Mesothelial cell of epicardium (in vitro differentiated cells): Measurements from ENCODE around the gene ADD2. TPM values are rescaled to one million over a fixed set of nuclear protein-coding genes. Genes with fewer than 3 reads are reported as not detected.
"Not testable (repeated sequence)": the region's sequence is repeated elsewhere in the genome, so short reads cannot be mapped to it uniquely, and the experiment has no call there.

ENCODE experiments used
- DNase-seq, 2 experiments: peaks; one replicate each; pipeline ENCODE4 v3.0.0; 2021; ENCODE audit warnings: low spot score in 2 of 2; ENCODE audit not compliant: unreplicated experiment in 2 of 2
- H3K27ac Mint-ChIP-seq: 2 replicates; pipeline ENCODE4 v1.8.0; 2021; ENCODE audit warnings: mixed read lengths
- H3K27me3 Mint-ChIP-seq: 2 replicates; pipeline ENCODE4 v1.8.0; 2021; ENCODE audit warnings: low read depth, mixed read lengths
- H3K36me3 Mint-ChIP-seq: 2 replicates; pipeline ENCODE4 v1.8.0; 2021; ENCODE audit warnings: mixed read lengths
- H3K4me1 Mint-ChIP-seq: 2 replicates; pipeline ENCODE4 v1.8.0; 2021; ENCODE audit warnings: mixed read lengths
- H3K4me3 Mint-ChIP-seq: 2 replicates; pipeline ENCODE4 v1.8.0; 2021; ENCODE audit warnings: mild to moderate bottlenecking, moderate library complexity, mixed read lengths
- H3K9me3 Mint-ChIP-seq: 2 replicates; pipeline ENCODE4 v1.8.0; 2021; ENCODE audit warnings: mixed read lengths
- CTCF ChIP-seq: fragments of 200-600 bp; sonication (generic); IDR thresholded peaks from one replicate; pipeline ENCODE4 v1.5.0; 2021; ENCODE audit warnings: antibody characterized with exemption; ENCODE audit not compliant: unreplicated experiment
- total RNA-seq: library from RNA; stranded (reverse); gene quantifications from 3 replicates; pipeline ENCODE4 v1.2.1, GENCODE V29; 2021

The ADD2 gene
- total RNA-seq, 1 donor from 2014 or later = 1.3 TPM

- no peak overlapping the region for H3K27ac Mint-ChIP-seq
- no peak overlapping the region for H3K4me3 Mint-ChIP-seq
- no peak for DNase-seq
- no peak for TF ChIP-seq CTCF
- peaks cover 43% of the 10 kb centered on the region for H3K27me3 Mint-ChIP-seq
- no peaks in the 10 kb centered on the region for H3K9me3 Mint-ChIP-seq
- peaks cover 13% of the 10 kb centered on the region for H3K4me1 Mint-ChIP-seq
- H3K36me3 Mint-ChIP-seq = no peaks in the 10 kb centered on the region
Observed at GRCh38 chr2:70626254-70626990, 141.6 kb downstream of the ADD2 start.

- not testable (repeated sequence) for H3K4me3 Mint-ChIP-seq, H3K4me1 Mint-ChIP-seq, H3K36me3 Mint-ChIP-seq, H3K9me3 Mint-ChIP-seq, DNase-seq, H3K27ac Mint-ChIP-seq
- H3K27me3 Mint-ChIP-seq = peaks cover 46% of the 10 kb centered on the region
Observed at GRCh38 chr2:70621536-70621935, 146.5 kb downstream of the ADD2 start.

DNA sequence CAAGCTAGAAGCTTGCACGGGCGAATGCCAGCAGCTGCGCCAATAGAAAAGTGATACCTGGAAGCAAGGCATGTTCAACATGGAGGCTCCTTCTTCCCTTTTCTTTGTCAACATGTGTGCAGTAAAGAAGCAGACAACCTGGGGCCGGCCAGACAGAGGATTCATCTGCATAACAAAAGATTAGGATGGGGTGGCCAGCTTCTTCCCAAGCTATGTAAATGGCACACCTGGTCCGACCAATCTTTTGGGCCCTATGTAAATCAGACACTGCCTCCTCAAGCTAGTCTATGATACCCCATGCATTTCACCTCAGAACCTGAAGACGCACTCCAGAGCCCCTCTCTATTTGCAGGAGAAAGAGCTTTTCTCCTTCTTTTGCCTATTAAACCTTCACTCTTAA lies 148.0 kb downstream of the ADD2 start:
- Mint-ChIP-seq H3K36me3 (no peaks in the 10 kb centered on the region), H3K9me3 (no peaks in the 10 kb centered on the region), H3K27ac (no peak overlapping the region), H3K4me3 (no peak overlapping the region), H3K4me1 (no peaks in the 10 kb centered on the region), H3K27me3 (peaks cover 40% of the 10 kb centered on the region)
- no peak for DNase-seq
- no peak for TF ChIP-seq CTCF

- TF ChIP-seq CTCF = no peak
- no peaks in the 10 kb centered on the region for H3K4me1 Mint-ChIP-seq
Observed at GRCh38 chr2:70619167-70619566, 148.8 kb downstream of the ADD2 start.

GRCh38 chr2:70616168-70616694 lies 151.8 kb downstream of the ADD2 start:
- no peak for DNase-seq
- no peaks in the 10 kb centered on the region for H3K4me1 Mint-ChIP-seq
- peaks cover 46% of the 10 kb centered on the region for H3K27me3 Mint-ChIP-seq
- H3K9me3 Mint-ChIP-seq = no peaks in the 10 kb centered on the region
- TF ChIP-seq CTCF = no peak
- no peak overlapping the region for H3K4me3 Mint-ChIP-seq
- H3K36me3 Mint-ChIP-seq = no peaks in the 10 kb centered on the region
- H3K27ac Mint-ChIP-seq = no peak overlapping the region

More at GRCh38 chr2:70619167-70619566, 148.8 kb downstream of the ADD2 start:
- Mint-ChIP-seq H3K4me3 (no peak overlapping the region), H3K27ac (no peak overlapping the region), H3K9me3 (no peaks in the 10 kb centered on the region), H3K27me3 (peaks cover 42% of the 10 kb centered on the region), H3K36me3 (no peaks in the 10 kb centered on the region)
- DNase-seq = no peak

DNA sequence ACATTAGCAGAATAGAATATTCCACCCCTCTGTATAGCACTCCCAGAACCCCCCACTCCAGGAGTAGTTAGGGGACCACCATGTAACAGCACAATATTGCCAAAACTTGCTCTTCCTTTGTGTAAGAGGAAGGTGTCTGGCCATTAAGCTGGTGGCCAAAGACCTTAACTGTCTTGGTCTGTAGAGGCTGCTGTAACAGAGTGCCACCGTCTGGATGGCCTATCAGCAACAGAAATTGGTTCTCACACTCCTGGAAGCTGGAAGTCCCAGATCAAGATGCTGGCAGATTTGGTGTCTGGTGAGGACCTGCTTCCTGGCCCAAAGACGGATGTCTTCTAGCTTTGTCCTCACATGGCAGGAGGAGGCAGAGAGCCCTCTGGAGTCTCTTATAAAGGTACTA lies 152.8 kb downstream of the ADD2 start:
- Mint-ChIP-seq H3K36me3 (no peaks in the 10 kb centered on the region), H3K9me3 (no peaks in the 10 kb centered on the region), H3K27me3 (peaks cover 46% of the 10 kb centered on the region), H3K4me3 (no peak overlapping the region), H3K27ac (no peak overlapping the region), H3K4me1 (no peaks in the 10 kb centered on the region)
- TF ChIP-seq CTCF = no peak
- DNase-seq = no peak
